WTC11 (cell line): ENCODE data around the gene SERTAD2. TPM values are rescaled to one million over a fixed set of nuclear protein-coding genes. Genes with fewer than 3 reads are reported as not detected.

ENCODE experiments used
- ATAC-seq: fragments of 200-7000 bp; cut with Tn5 transposase; 2 replicates; pipeline ENCODE4 v1.10.0; 2021; ENCODE audit warnings: mild to moderate bottlenecking, moderate library complexity
- CTCF ChIA-PET: fragments of 300-600 bp; sonication (Branson Sonifier 250); formaldehyde crosslinking; loops from one replicate; lab custom pipeline; 2021; ENCODE audit warnings: antibody characterized with exemption; lab: Charles Lee
- POLR2A ChIA-PET: fragments of 350-600 bp; sonication (Branson Sonifier 250); formaldehyde crosslinking; loops from one replicate; lab custom pipeline; 2021; ENCODE audit warnings: antibody characterized with exemption; lab: Charles Lee
- DNase-seq: peaks from one replicate; pipeline ENCODE4 v3.0.0; 2021; ENCODE audit warnings: low spot score
- H3K27ac Mint-ChIP-seq: 2 replicates; pipeline ENCODE4 v1.8.0; 2021; ENCODE audit warnings: mixed read lengths
- H3K27me3 Mint-ChIP-seq: 2 replicates; pipeline ENCODE4 v1.8.0; 2021; ENCODE audit warnings: low read depth, mild to moderate bottlenecking, moderate library complexity, mixed read lengths
- H3K36me3 Mint-ChIP-seq: 2 replicates; pipeline ENCODE4 v1.8.0; 2021; ENCODE audit warnings: mixed read lengths
- H3K4me1 Mint-ChIP-seq: 2 replicates; pipeline ENCODE4 v1.8.0; 2022; ENCODE audit warnings: mixed read lengths
- H3K4me3 Mint-ChIP-seq: 2 replicates; pipeline ENCODE4 v1.8.0; 2021; ENCODE audit warnings: mild to moderate bottlenecking, moderate library complexity, mixed read lengths
- H3K9me3 Mint-ChIP-seq: 2 replicates; pipeline ENCODE4 v1.8.0; 2021; ENCODE audit warnings: mixed read lengths
- ATF1 ChIP-seq: sonication (generic); formaldehyde crosslinking; IDR thresholded peaks from 2 replicates; pipeline ENCODE4 v1.8.1; 2023; ENCODE audit warnings: mild to moderate bottlenecking, moderate library complexity, missing genetic modification reagents
- CBFB ChIP-seq: sonication (generic); formaldehyde crosslinking; IDR thresholded peaks from 2 replicates; pipeline ENCODE4 v1.8.1; 2022; ENCODE audit warnings: mild to moderate bottlenecking, low read depth, missing genetic modification reagents
- CREB1 ChIP-seq: sonication (generic); formaldehyde crosslinking; IDR thresholded peaks from 2 replicates; pipeline ENCODE4 v1.8.0; 2023; ENCODE audit warnings: mild to moderate bottlenecking, missing genetic modification reagents
- CREM ChIP-seq: sonication (generic); formaldehyde crosslinking; IDR thresholded peaks from 2 replicates; pipeline ENCODE4 v1.8.1; 2022; ENCODE audit warnings: mild to moderate bottlenecking, missing genetic modification reagents, moderate library complexity
- E2F5 ChIP-seq: sonication (generic); formaldehyde crosslinking; IDR thresholded peaks from 2 replicates; pipeline ENCODE4 v1.8.1; 2022; ENCODE audit warnings: mild to moderate bottlenecking, moderate library complexity, missing genetic modification reagents
- ELF4 ChIP-seq: sonication (generic); formaldehyde crosslinking; IDR thresholded peaks from 2 replicates; pipeline ENCODE4 v1.8.1; 2022; ENCODE audit warnings: low read depth, mild to moderate bottlenecking, moderate library complexity, missing genetic modification reagents
- ESRRA ChIP-seq: sonication (generic); formaldehyde crosslinking; IDR thresholded peaks from 2 replicates; pipeline ENCODE4 v1.8.1; 2022; ENCODE audit warnings: mild to moderate bottlenecking, missing genetic modification reagents, borderline replicate concordance
- FOXK1 ChIP-seq: sonication (generic); formaldehyde crosslinking; IDR thresholded peaks from 2 replicates; pipeline ENCODE4 v1.8.0; 2022; ENCODE audit warnings: mild to moderate bottlenecking, moderate library complexity, missing genetic modification reagents
- IRF2 ChIP-seq: sonication (generic); formaldehyde crosslinking; IDR thresholded peaks from 2 replicates; pipeline ENCODE4 v1.8.0; 2022; ENCODE audit warnings: low read depth, missing genetic modification reagents, borderline replicate concordance
- KAT7 ChIP-seq: sonication (generic); formaldehyde crosslinking; IDR thresholded peaks from 2 replicates; pipeline ENCODE4 v1.8.1; 2023; ENCODE audit warnings: missing genetic modification reagents, mild to moderate bottlenecking, borderline replicate concordance
- MYBL2 ChIP-seq: sonication (generic); formaldehyde crosslinking; IDR thresholded peaks from 2 replicates; pipeline ENCODE4 v1.8.1; 2023; ENCODE audit warnings: mild to moderate bottlenecking, moderate library complexity, missing genetic modification reagents
- RORB ChIP-seq: fragments of 250-450 bp; sonication (Bioruptor Pico); IDR thresholded peaks from 2 replicates; pipeline ENCODE4 v1.9.0; 2021; ENCODE audit warnings: mild to moderate bottlenecking
- SP1 ChIP-seq: sonication (generic); formaldehyde crosslinking; conservative IDR thresholded peaks from 2 replicates; pipeline ENCODE4 v1.8.1; 2022; ENCODE audit warnings: missing genetic modification reagents
- TEAD4 ChIP-seq: sonication (generic); formaldehyde crosslinking; IDR thresholded peaks from 2 replicates; pipeline ENCODE4 v1.8.0; 2022; ENCODE audit warnings: mild to moderate bottlenecking, missing genetic modification reagents
- ZBTB21 ChIP-seq: sonication (generic); formaldehyde crosslinking; IDR thresholded peaks from 2 replicates; pipeline ENCODE4 v1.8.1; 2023; ENCODE audit warnings: mild to moderate bottlenecking, missing genetic modification reagents, borderline replicate concordance
- ZNF121 ChIP-seq: sonication (generic); formaldehyde crosslinking; IDR thresholded peaks from 2 replicates; pipeline ENCODE4 v1.8.0; 2023; ENCODE audit warnings: missing genetic modification reagents
- ZNF219 ChIP-seq: sonication (generic); formaldehyde crosslinking; IDR thresholded peaks from 2 replicates; pipeline ENCODE4 v1.8.0; 2023; ENCODE audit warnings: missing genetic modification reagents, mild to moderate bottlenecking, borderline replicate concordance
- ZNF232 ChIP-seq: sonication (generic); formaldehyde crosslinking; IDR thresholded peaks from 2 replicates; pipeline ENCODE4 v1.8.0; 2022; ENCODE audit warnings: mild to moderate bottlenecking, missing genetic modification reagents
- ZNF396 ChIP-seq: fragments of 250-450 bp; sonication (Bioruptor Pico); IDR thresholded peaks from 2 replicates; pipeline ENCODE4 v1.8.0; 2021; ENCODE audit warnings: mild to moderate bottlenecking, moderate library complexity, borderline replicate concordance
- ZNF416 ChIP-seq: fragments of 250-450 bp; sonication (Bioruptor Pico); IDR thresholded peaks from 2 replicates; pipeline ENCODE4 v1.9.0; 2021; ENCODE audit warnings: mild to moderate bottlenecking, inconsistent platforms
- ZNF423 ChIP-seq: fragments of 250-450 bp; sonication (Bioruptor Pico); IDR thresholded peaks from 2 replicates; pipeline ENCODE4 v2.1.2; 2022; ENCODE audit warnings: mild to moderate bottlenecking, moderate library complexity
- ZNF425 ChIP-seq: fragments of 250-450 bp; sonication (Bioruptor Pico); conservative IDR thresholded peaks from 2 replicates; pipeline ENCODE4 v1.9.0; 2021; ENCODE audit warnings: mild to moderate bottlenecking
- ZNF512 ChIP-seq: sonication (generic); formaldehyde crosslinking; IDR thresholded peaks from 2 replicates; pipeline ENCODE4 v1.8.1; 2022; ENCODE audit warnings: missing genetic modification reagents, borderline replicate concordance
- ZNF671 ChIP-seq: fragments of 250-450 bp; sonication (Bioruptor Pico); IDR thresholded peaks from 2 replicates; pipeline ENCODE4 v1.8.0; 2021; ENCODE audit warnings: mild to moderate bottlenecking
- total RNA-seq: library from RNA; stranded (reverse); gene quantifications from 3 replicates; pipeline ENCODE4 v1.2.3, GENCODE V29; 2021
- TF ChIP-seq, protein P1 (sequence below): sonication (generic); formaldehyde crosslinking; conservative IDR thresholded peaks from 2 replicates; pipeline ENCODE4 v1.8.1; 2023; ENCODE audit warnings: mild to moderate bottlenecking, low read depth, missing genetic modification reagents, moderate library complexity

SERTAD2 gene
- total RNA-seq, 1 experiment from 2014 or later: 7.9 TPM

DNA sequence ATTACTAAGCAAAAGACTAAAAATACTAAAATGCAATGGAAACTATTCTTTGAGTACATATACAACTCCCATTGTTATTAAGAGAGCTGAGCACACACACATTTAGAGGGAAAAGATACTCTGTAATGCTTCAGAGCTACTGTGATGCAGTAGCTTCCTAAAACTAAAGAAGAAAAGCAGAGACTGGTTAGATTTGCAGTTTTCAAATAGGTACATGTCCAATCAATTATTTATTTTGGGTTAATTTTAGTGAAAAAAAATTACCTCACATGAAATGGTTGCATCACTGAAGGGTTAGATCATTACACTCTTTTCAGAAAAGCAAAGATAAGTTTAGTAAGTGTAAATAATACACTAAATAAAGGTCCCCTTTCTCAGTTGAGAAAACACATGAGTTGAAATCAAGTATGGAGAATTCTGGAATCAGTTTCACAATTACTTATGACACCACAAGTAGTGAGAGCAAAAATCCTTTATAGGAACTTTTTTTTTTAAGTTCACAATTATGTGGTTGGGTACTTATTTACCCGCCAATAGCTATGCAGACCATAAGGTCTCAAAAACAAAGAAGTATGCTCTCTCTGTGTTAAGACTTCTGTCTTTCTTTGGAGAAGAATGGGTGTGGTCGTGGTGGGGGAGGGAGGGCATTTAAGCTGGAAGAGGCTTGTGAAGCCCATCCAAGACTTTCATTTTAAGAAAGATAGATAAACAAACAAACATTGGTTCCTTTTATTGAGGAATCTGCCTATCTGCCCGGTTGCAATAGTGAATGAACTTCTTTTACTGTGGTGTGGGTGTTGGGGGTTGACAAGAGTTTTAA lies 25.3 kb upstream of the SERTAD2 start (continued):
- TF ChIP-seq KAT7 (CRISPR knock-in tag): no peak
- TF ChIP-seq RORB (CRISPR knock-in tag): no peak
- TF ChIP-seq ZNF232 (CRISPR knock-in tag): no peak
- no peak for TF ChIP-seq ZNF425 (CRISPR knock-in tag)
- TF ChIP-seq, protein P1, sequence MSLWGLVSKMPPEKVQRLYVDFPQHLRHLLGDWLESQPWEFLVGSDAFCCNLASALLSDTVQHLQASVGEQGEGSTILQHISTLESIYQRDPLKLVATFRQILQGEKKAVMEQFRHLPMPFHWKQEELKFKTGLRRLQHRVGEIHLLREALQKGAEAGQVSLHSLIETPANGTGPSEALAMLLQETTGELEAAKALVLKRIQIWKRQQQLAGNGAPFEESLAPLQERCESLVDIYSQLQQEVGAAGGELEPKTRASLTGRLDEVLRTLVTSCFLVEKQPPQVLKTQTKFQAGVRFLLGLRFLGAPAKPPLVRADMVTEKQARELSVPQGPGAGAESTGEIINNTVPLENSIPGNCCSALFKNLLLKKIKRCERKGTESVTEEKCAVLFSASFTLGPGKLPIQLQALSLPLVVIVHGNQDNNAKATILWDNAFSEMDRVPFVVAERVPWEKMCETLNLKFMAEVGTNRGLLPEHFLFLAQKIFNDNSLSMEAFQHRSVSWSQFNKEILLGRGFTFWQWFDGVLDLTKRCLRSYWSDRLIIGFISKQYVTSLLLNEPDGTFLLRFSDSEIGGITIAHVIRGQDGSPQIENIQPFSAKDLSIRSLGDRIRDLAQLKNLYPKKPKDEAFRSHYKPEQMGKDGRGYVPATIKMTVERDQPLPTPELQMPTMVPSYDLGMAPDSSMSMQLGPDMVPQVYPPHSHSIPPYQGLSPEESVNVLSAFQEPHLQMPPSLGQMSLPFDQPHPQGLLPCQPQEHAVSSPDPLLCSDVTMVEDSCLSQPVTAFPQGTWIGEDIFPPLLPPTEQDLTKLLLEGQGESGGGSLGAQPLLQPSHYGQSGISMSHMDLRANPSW (CRISPR knock-in tag): no peak
- TF ChIP-seq IRF2 (CRISPR knock-in tag): no peak
- no peak for TF ChIP-seq FOXK1 (CRISPR knock-in tag)

GRCh38 chr2:64677530-64677929 lies 23.8 kb upstream of the SERTAD2 start:
- no peak overlapping the region for H3K4me3 Mint-ChIP-seq
- no peak overlapping the region for H3K27ac Mint-ChIP-seq
- TF ChIP-seq CBFB (CRISPR knock-in tag) (no peak), ESRRA (CRISPR knock-in tag) (no peak)
- no peaks in the 10 kb centered on the region for H3K9me3 Mint-ChIP-seq
- H3K36me3 Mint-ChIP-seq: no peaks in the 10 kb centered on the region
- CTCF ChIA-PET: no interaction called here
- H3K27me3 Mint-ChIP-seq: no peaks in the 10 kb centered on the region
- ATAC-seq (no peak), DNase-seq (no peak)
- POLR2A ChIA-PET: no interaction called here
- peaks cover 18% of the 10 kb centered on the region for H3K4me1 Mint-ChIP-seq

DNA sequence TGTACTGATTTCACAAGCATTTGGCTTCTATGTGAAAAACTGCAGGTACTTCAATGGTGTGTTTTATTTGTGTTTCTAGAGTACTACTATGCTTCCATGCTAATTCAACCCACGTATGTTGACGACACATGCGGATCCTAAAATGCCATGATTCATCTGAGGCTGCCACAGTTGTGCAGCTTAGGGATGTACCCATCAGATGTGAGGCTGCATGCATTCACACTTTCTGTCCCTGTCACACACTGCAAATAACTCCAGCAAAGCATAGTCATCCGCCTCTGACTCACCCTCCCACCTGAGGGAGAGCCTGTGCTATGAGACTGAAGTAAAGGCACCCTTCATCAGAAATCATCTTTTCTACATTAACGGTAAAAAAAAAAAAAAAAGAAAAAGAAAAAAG lies 22.1 kb upstream of the SERTAD2 start:
- Mint-ChIP-seq H3K36me3 (no peaks in the 10 kb centered on the region), H3K4me1 (peaks cover 18% of the 10 kb centered on the region), H3K9me3 (no peaks in the 10 kb centered on the region), H3K4me3 (no peak overlapping the region), H3K27me3 (no peaks in the 10 kb centered on the region), H3K27ac (no peak overlapping the region)
- DNase-seq: no peak
- POLR2A ChIA-PET: interaction anchor here (0.6 kb wide), 1 partner anchor 516 kb away, joined by 4 read pairs; no protein-coding TSS in a partner anchor
- ATAC-seq: no peak
- CTCF ChIA-PET: no interaction called here
- TF ChIP-seq MYBL2 (CRISPR knock-in tag) (no peak), ATF1 (CRISPR knock-in tag) (no peak)

DNA sequence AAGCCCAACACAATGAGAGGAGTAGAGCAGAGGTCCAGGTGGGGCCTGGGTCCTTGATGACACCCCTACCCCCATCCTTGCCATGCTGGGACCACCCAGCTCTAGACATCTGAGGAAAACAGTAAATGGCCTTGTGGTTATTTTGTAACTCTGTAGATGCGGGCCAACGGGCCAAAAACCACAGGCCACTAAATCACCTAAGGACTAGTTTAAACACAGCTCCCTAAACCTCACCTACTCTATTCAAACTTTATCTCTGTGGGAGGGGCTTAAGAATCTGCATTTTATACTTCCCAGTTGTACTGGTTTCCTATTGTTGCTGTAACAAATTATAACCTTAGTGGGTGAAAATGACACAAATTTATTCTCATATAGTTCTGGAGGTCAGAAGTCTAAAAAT lies 19.0 kb upstream of the SERTAD2 start:
- Mint-ChIP-seq H3K27ac (no peak overlapping the region), H3K4me1 (peaks cover 4% of the 10 kb centered on the region; the same call in 1 of the 2 replicates), H3K36me3 (no peaks in the 10 kb centered on the region), H3K4me3 (no peak overlapping the region), H3K9me3 (no peaks in the 10 kb centered on the region), H3K27me3 (no peaks in the 10 kb centered on the region)
- ATAC-seq (no peak), DNase-seq (no peak)
- CTCF ChIA-PET: interaction anchor here (1.3 to 2.2 kb wide), 3 partner anchors 19 to 78 kb away, joined by 3 to 5 read pairs (median 4); partner anchors contain the start of gene SERTAD2
- POLR2A ChIA-PET: no interaction called here
- TF ChIP-seq ZNF423 (CRISPR knock-in tag): no peak
- TF ChIP-seq ZBTB21 (CRISPR knock-in tag): no peak
- TF ChIP-seq TEAD4 (CRISPR knock-in tag): no peak
- TF ChIP-seq CREM (CRISPR knock-in tag): no peak
- TF ChIP-seq ZNF512 (CRISPR knock-in tag): no peak
- TF ChIP-seq ZNF671 (CRISPR knock-in tag): no peak
- TF ChIP-seq ZNF416 (CRISPR knock-in tag): no peak
- TF ChIP-seq ZNF121 (CRISPR knock-in tag): no peak
- TF ChIP-seq SP1 (CRISPR knock-in tag): no peak
- no peak for TF ChIP-seq ELF4 (CRISPR knock-in tag)
- TF ChIP-seq E2F5 (CRISPR knock-in tag): no peak
- TF ChIP-seq ZNF219 (CRISPR knock-in tag): no peak
- no peak for TF ChIP-seq CREB1 (CRISPR knock-in tag)
- TF ChIP-seq ZNF396 (CRISPR knock-in tag): no peak
